ENCODE results near the gene TOMM40. TPM values are rescaled to one million over a fixed set of nuclear protein-coding genes. Genes with fewer than 3 reads are reported as not detected.

The TOMM40 gene
- total and polyA plus RNA-seq, 2 of the 13 experiments (the other 11 are each of a cell fraction or from before 2014, with no cell fraction given): 72.0 to 110 TPM

DNA sequence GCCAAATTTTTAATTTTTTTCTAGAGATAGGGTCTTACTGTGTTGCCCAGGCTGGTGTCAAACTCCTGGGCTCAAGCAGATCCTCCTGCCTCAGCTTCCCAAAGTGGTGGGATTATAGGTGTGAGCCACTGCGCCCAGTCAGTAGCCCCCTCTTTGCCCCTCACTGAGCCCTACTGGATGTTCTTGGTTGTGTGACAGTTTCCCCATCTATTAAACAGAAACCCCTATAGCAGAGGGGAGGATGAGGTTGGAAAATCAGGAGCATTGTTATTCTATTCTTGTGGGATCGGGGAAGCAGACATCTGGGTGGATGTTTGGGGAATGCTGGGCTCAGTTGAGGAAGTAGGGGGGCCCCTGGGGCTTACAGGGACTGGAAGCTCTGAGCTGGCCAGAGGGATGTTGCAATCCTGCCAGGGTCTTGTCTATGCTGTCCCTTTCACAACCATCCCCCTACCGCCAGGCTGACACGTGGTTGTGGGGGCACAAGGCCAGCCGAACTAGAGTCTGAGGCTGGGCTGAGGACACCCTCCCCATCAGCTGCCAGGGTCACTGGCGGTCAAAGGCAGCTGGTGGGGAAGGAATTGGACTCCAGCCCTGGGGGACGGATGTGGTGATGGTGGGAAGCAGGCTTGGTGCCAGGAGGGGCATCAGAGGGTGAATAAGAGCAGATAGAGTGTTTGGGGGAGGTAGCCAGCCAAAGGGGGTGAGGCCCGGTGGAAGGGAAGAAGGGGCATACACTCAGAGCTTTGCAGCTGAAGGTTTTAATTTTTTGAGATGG is 34.2 kb downstream of the TOMM40 start (continued):
- TF ChIP-seq, protein P1, sequence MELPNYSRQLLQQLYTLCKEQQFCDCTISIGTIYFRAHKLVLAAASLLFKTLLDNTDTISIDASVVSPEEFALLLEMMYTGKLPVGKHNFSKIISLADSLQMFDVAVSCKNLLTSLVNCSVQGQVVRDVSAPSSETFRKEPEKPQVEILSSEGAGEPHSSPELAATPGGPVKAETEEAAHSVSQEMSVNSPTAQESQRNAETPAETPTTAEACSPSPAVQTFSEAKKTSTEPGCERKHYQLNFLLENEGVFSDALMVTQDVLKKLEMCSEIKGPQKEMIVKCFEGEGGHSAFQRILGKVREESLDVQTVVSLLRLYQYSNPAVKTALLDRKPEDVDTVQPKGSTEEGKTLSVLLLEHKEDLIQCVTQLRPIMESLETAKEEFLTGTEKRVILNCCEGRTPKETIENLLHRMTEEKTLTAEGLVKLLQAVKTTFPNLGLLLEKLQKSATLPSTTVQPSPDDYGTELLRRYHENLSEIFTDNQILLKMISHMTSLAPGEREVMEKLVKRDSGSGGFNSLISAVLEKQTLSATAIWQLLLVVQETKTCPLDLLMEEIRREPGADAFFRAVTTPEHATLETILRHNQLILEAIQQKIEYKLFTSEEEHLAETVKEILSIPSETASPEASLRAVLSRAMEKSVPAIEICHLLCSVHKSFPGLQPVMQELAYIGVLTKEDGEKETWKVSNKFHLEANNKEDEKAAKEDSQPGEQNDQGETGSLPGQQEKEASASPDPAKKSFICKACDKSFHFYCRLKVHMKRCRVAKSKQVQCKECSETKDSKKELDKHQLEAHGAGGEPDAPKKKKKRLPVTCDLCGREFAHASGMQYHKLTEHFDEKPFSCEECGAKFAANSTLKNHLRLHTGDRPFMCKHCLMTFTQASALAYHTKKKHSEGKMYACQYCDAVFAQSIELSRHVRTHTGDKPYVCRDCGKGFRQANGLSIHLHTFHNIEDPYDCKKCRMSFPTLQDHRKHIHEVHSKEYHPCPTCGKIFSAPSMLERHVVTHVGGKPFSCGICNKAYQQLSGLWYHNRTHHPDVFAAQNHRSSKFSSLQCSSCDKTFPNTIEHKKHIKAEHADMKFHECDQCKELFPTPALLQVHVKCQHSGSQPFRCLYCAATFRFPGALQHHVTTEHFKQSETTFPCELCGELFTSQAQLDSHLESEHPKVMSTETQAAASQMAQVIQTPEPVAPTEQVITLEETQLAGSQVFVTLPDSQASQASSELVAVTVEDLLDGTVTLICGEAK (IDR thresholded peaks at IDR 0.05): no peak
- TF ChIP-seq, protein P1 (CRISPR knock-in tag; IDR thresholded peaks at IDR 0.05): peak; percentile 94
- TF ChIP-seq, protein P2, sequence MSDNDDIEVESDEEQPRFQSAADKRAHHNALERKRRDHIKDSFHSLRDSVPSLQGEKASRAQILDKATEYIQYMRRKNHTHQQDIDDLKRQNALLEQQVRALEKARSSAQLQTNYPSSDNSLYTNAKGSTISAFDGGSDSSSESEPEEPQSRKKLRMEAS (IDR thresholded peaks at IDR 0.05): peak; percentile 98
- TF ChIP-seq RORA (CRISPR knock-in tag; IDR thresholded peaks at IDR 0.05) (no peak), HOXA5 (CRISPR knock-in tag; IDR thresholded peaks at IDR 0.05) (peak; percentile 77; the same call in 1 of the 2 replicates), ZNF724P (CRISPR knock-in tag; IDR thresholded peaks at IDR 0.05; ENCODE audit: borderline replicate concordance) (peak; percentile 84; the same call in 1 of the 2 replicates), ZNF468 (CRISPR knock-in tag; IDR thresholded peaks at IDR 0.05) (no peak), ZSCAN12 (CRISPR knock-in tag; IDR thresholded peaks at IDR 0.05) (peak; percentile 58; the same call in 1 of the 2 replicates), MNT (IDR thresholded peaks at IDR 0.05) (peak; percentile 85), SRY (CRISPR knock-in tag; IDR thresholded peaks at IDR 0.05) (no peak), NR1H2 (CRISPR knock-in tag; IDR thresholded peaks at IDR 0.05; ENCODE audit: borderline replicate concordance, low read depth) (peak; percentile 100), CENPBD1 (CRISPR knock-in tag; IDR thresholded peaks at IDR 0.05; ENCODE audit: borderline replicate concordance, low read depth) (no peak)
- TF ChIP-seq, protein P3, sequence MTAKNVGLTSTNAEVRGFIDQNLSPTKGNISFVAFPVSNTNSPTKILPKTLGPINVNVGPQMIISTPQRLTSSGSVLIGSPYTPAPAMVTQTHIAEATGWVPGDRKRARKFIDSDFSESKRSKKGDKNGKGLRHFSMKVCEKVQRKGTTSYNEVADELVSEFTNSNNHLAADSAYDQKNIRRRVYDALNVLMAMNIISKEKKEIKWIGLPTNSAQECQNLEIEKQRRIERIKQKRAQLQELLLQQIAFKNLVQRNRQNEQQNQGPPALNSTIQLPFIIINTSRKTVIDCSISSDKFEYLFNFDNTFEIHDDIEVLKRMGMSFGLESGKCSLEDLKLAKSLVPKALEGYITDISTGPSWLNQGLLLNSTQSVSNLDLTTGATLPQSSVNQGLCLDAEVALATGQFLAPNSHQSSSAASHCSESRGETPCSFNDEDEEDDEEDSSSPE (CRISPR knock-in tag; IDR thresholded peaks at IDR 0.05): peak; percentile 72
- TF ChIP-seq, protein P4, sequence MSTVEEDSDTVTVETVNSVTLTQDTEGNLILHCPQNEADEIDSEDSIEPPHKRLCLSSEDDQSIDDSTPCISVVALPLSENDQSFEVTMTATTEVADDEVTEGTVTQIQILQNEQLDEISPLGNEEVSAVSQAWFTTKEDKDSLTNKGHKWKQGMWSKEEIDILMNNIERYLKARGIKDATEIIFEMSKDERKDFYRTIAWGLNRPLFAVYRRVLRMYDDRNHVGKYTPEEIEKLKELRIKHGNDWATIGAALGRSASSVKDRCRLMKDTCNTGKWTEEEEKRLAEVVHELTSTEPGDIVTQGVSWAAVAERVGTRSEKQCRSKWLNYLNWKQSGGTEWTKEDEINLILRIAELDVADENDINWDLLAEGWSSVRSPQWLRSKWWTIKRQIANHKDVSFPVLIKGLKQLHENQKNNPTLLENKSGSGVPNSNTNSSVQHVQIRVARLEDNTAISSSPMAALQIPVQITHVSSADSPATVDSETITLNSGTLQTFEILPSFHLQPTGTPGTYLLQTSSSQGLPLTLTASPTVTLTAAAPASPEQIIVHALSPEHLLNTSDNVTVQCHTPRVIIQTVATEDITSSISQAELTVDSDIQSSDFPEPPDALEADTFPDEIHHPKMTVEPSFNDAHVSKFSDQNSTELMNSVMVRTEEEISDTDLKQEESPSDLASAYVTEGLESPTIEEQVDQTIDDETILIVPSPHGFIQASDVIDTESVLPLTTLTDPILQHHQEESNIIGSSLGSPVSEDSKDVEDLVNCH (CRISPR knock-in tag; IDR thresholded peaks at IDR 0.05): no peak

Measured in HepG2 (cell line).